ENCODE measurements around the gene SUGT1.

The SUGT1 gene

DNA sequence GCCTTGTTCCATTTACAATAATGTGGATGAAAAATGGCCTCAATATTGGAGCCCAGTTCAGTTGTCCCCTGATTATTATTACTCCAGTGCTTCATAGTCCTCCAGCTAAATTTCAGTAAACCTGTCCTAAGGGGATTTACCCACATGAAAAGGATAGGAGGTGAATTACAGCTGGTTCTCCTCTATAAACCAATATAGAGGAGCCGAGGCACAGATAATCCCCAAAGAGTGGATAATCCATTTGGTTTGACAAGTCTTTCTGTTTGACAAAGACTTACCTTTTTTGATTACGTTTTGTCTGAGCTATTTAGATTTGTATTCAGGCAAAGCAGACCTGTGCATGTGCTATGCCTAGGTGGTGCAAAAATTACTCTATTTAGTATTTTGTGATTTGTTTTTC is 84.3 kb downstream of the SUGT1 start:
- no peaks in the 10 kb centered on the region for H3K9me3 ChIP-seq (ENCODE audit: insufficient read depth, low read length)
- TF ChIP-seq, protein P1, sequence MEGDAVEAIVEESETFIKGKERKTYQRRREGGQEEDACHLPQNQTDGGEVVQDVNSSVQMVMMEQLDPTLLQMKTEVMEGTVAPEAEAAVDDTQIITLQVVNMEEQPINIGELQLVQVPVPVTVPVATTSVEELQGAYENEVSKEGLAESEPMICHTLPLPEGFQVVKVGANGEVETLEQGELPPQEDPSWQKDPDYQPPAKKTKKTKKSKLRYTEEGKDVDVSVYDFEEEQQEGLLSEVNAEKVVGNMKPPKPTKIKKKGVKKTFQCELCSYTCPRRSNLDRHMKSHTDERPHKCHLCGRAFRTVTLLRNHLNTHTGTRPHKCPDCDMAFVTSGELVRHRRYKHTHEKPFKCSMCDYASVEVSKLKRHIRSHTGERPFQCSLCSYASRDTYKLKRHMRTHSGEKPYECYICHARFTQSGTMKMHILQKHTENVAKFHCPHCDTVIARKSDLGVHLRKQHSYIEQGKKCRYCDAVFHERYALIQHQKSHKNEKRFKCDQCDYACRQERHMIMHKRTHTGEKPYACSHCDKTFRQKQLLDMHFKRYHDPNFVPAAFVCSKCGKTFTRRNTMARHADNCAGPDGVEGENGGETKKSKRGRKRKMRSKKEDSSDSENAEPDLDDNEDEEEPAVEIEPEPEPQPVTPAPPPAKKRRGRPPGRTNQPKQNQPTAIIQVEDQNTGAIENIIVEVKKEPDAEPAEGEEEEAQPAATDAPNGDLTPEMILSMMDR (IDR thresholded peaks at IDR 0.05; ENCODE audit: low read depth, low read length): no peak
- TF ChIP-seq EZH2phosphoT487 (IDR thresholded peaks at IDR 0.05; ENCODE audit: low read depth): no peak
- H3K79me2 ChIP-seq (ENCODE audit: low read length): no peaks in the 10 kb centered on the region
- no peaks in the 10 kb centered on the region for H3K4me1 ChIP-seq (ENCODE audit: low read length)
- no peak overlapping the region for H3K4me3 ChIP-seq (ENCODE audit: low read length)
- no peak overlapping the region for H3K27ac ChIP-seq (ENCODE audit: low read length)
- H3K9ac ChIP-seq (ENCODE audit: low read length): no peak overlapping the region
- no peaks in the 10 kb centered on the region for H4K20me1 ChIP-seq (ENCODE audit: insufficient read depth, low read length)
- no peaks in the 10 kb centered on the region for H3K36me3 ChIP-seq (replicated peaks; ENCODE audit: low read depth, low read length)
- no peak overlapping the region for H3K4me2 ChIP-seq (ENCODE audit: low read length)
- H2AFZ ChIP-seq (ENCODE audit: low read depth, low read length): no peak overlapping the region
- H3K27me3 ChIP-seq (ENCODE audit: low read depth, low read length): peaks cover 2% of the 10 kb centered on the region; the same call in 1 of the 2 replicates

DNA sequence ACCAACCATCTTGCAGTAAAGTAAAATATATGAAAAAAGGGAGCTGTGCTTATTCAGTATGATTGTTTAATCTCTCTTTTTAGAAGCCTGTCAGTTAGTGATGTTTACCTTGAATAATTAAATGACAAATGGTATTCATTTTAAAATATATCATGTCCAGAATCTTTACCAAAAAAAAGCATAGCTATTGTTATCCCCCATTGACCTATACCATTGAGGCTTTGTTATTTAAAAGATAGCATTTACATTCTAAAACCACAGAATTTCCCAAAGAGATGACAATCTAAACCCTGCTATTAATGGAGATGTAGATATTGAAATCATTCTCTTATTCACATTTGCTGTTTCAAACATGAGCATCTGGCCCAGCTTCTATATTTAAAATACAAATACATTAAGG is 84.8 kb downstream of the SUGT1 start:
- Histone ChIP-seq H4K20me1 (ENCODE audit: insufficient read depth, low read length) (no peaks in the 10 kb centered on the region), H3K4me2 (ENCODE audit: low read length) (no peak overlapping the region), H2AFZ (ENCODE audit: low read depth, low read length) (no peak overlapping the region), H3K27ac (ENCODE audit: low read length) (no peak overlapping the region), H3K79me2 (ENCODE audit: low read length) (no peaks in the 10 kb centered on the region), H3K9ac (ENCODE audit: low read length) (no peak overlapping the region), H3K36me3 (replicated peaks; ENCODE audit: low read depth, low read length) (no peaks in the 10 kb centered on the region), H3K27me3 (ENCODE audit: low read depth, low read length) (no peaks in the 10 kb centered on the region), H3K9me3 (ENCODE audit: insufficient read depth, low read length) (no peaks in the 10 kb centered on the region), H3K4me1 (ENCODE audit: low read length) (no peaks in the 10 kb centered on the region), H3K4me3 (ENCODE audit: low read length) (no peak overlapping the region)
- TF ChIP-seq, protein P1 (IDR thresholded peaks at IDR 0.05; ENCODE audit: low read depth, low read length): no peak
- TF ChIP-seq EZH2phosphoT487 (IDR thresholded peaks at IDR 0.05; ENCODE audit: low read depth): no peak

DNA sequence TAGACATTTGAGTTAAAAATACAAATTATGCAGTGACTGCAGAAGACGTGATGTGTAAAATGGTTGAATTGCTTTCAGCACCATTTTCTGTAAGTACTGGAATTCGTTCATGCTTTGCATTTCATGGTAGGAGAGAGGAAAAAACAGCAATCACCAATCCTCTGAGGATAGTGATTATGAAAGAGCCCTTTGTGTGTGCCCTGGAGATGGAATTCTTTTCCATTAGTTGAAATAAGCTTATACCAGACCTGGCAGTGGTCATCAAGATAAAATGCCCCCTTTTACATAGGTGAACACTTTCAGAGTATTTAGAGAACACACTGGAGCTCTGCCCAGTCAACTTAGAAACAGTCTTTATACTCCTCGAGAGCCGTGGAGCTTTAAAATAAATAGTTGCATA is 85.3 kb downstream of the SUGT1 start:
- H3K4me2 ChIP-seq (ENCODE audit: low read length): no peak overlapping the region
- no peak overlapping the region for H2AFZ ChIP-seq (ENCODE audit: low read depth, low read length)
- H3K4me3 ChIP-seq (ENCODE audit: low read length): no peak overlapping the region
- H3K27me3 ChIP-seq (ENCODE audit: low read depth, low read length): no peaks in the 10 kb centered on the region
- no peak overlapping the region for H3K9ac ChIP-seq (ENCODE audit: low read length)
- no peaks in the 10 kb centered on the region for H4K20me1 ChIP-seq (ENCODE audit: insufficient read depth, low read length)
- no peaks in the 10 kb centered on the region for H3K79me2 ChIP-seq (ENCODE audit: low read length)
- TF ChIP-seq EZH2phosphoT487 (IDR thresholded peaks at IDR 0.05; ENCODE audit: low read depth): no peak
- TF ChIP-seq, protein P1 (IDR thresholded peaks at IDR 0.05; ENCODE audit: low read depth, low read length): no peak
- H3K9me3 ChIP-seq (ENCODE audit: insufficient read depth, low read length): no peaks in the 10 kb centered on the region
- H3K27ac ChIP-seq (ENCODE audit: low read length): no peak overlapping the region
- H3K4me1 ChIP-seq (ENCODE audit: low read length): no peaks in the 10 kb centered on the region
- H3K36me3 ChIP-seq (replicated peaks; ENCODE audit: low read depth, low read length): no peaks in the 10 kb centered on the region

DNA sequence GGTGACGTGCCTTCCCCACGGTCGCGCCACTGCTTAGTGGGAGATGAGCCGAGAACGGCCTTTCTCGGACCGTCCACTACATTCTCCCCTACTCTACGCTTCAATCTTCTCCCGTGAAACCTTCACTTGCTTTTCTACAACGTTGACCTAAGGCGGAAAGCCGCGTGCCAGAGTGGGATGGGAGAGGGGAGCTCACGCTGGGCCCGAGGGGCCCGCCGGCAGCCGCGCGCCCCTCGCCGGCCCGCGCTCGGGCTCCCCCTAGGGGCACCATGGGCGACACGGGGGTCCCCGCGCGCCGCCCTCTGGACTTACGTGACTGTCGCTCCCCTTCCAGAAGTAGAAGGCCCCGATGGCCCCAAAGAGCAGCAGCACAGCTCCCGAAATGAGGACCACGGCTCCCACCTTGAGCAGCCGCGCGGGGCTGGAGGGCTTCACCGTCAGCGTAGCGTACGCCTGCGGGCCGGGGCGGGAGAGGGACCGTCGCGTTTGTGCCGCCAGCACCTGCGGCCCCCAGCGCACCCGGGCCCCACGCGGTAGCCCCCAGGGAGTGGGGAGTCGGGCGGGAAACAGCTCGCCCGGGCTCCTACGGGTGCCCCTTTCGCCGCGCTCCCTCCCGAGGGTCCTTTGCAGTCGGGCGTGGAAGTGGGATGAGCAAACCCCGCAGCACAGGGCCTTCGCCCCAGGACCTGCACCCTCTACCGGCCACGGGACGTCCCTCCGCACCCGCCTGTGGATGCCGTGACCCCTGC is 86.3 kb downstream of the SUGT1 start:
- H3K4me3 ChIP-seq (ENCODE audit: low read length): no peak overlapping the region
- H3K27me3 ChIP-seq (ENCODE audit: low read depth, low read length): no peaks in the 10 kb centered on the region
- H3K9me3 ChIP-seq (ENCODE audit: insufficient read depth, low read length): no peaks in the 10 kb centered on the region
- no peak overlapping the region for H3K9ac ChIP-seq (ENCODE audit: low read length)
- no peaks in the 10 kb centered on the region for H3K4me1 ChIP-seq (ENCODE audit: low read length)
- no peaks in the 10 kb centered on the region for H3K36me3 ChIP-seq (replicated peaks; ENCODE audit: low read depth, low read length)
- H3K4me2 ChIP-seq (ENCODE audit: low read length): no peak overlapping the region
- no peaks in the 10 kb centered on the region for H3K79me2 ChIP-seq (ENCODE audit: low read length)
- no peaks in the 10 kb centered on the region for H4K20me1 ChIP-seq (ENCODE audit: insufficient read depth, low read length)
- H2AFZ ChIP-seq (ENCODE audit: low read depth, low read length): no peak overlapping the region
- H3K27ac ChIP-seq (ENCODE audit: low read length): no peak overlapping the region
- TF ChIP-seq EZH2phosphoT487 (IDR thresholded peaks at IDR 0.05; ENCODE audit: low read depth): no peak
- TF ChIP-seq, protein P1 (IDR thresholded peaks at IDR 0.05; ENCODE audit: low read depth, low read length): no peak

Data from OCI-LY3 (cell line).